Hepatocyte (in vitro differentiated cells): ENCODE data around the gene ABI3BP.

Experiments used
- CTCF ChIP-seq: fragments of 200-600 bp; sonication (generic); IDR thresholded peaks from 2 replicates; pipeline ENCODE4 v1.5.1; 2016; ENCODE audit warnings: antibody characterized with exemption, mild to moderate bottlenecking; ENCODE audit not compliant: poor library complexity
- EZH2phosphoT487 ChIP-seq: fragments of 200-600 bp; sonication (generic); IDR thresholded peaks from one replicate; pipeline ENCODE4 v1.6.1; 2018; ENCODE audit warnings: antibody characterized with exemption, mild to moderate bottlenecking, low read depth, moderate library complexity; ENCODE audit not compliant: unreplicated experiment, severe bottlenecking

- no peak for TF ChIP-seq CTCF
- no peak for TF ChIP-seq EZH2phosphoT487
Measured at GRCh38 chr3:100779480-100779879, 213.7 kb downstream of the ABI3BP start.
